Mesenchymal stem cell (in vitro differentiated cells and primary cell): ENCODE data around the gene SLC26A4. TPM values are rescaled to one million over a fixed set of nuclear protein-coding genes. Genes with fewer than 3 reads are reported as not detected.

Experiments
- DNase-seq: peaks from one replicate; pipeline ENCODE4 v3.0.0-alpha.2; 2013
- H2AFZ ChIP-seq: one replicate; pipeline ENCODE4 v1.6.1; 2013; ENCODE audit warnings: low read depth, mild to moderate bottlenecking, control low read depth, inconsistent platforms, low read length, moderate library complexity
- H2AK5ac ChIP-seq: 2 replicates; pipeline ENCODE4 v1.6.1; 2013; ENCODE audit warnings: low read length, moderate library complexity, mild to moderate bottlenecking, inconsistent platforms; ENCODE audit not compliant: severe bottlenecking
- H2BK120ac ChIP-seq: one replicate; pipeline ENCODE4 v1.6.1; 2013; ENCODE audit warnings: low read depth, mild to moderate bottlenecking, inconsistent platforms, low read length, moderate library complexity
- H2BK12ac ChIP-seq, 2 experiments: one replicate each; pipeline ENCODE4 v1.6.1; 2013; ENCODE audit warnings: inconsistent platforms in 2 of 2, low read length in 2 of 2, mild to moderate bottlenecking in 2 of 2, moderate library complexity in 2 of 2, control low read depth in 1 of 2
- H2BK15ac ChIP-seq: one replicate; pipeline ENCODE4 v1.6.1; 2013; ENCODE audit warnings: mild to moderate bottlenecking, low read depth, inconsistent platforms; ENCODE audit not compliant: poor library complexity, severe bottlenecking
- H2BK5ac ChIP-seq: 2 replicates; pipeline ENCODE4 v1.6.1; 2013; ENCODE audit warnings: low read depth, mild to moderate bottlenecking, low read length, control low read depth, inconsistent platforms; ENCODE audit not compliant: poor library complexity, severe bottlenecking
- H3K14ac ChIP-seq, 2 experiments: one replicate each; pipeline ENCODE4 v1.6.1; 2013; ENCODE audit warnings: inconsistent platforms in 2 of 2, low read length in 2 of 2, control low read depth in 1 of 2, mild to moderate bottlenecking in 1 of 2, moderate library complexity in 1 of 2
- H3K18ac ChIP-seq, 2 experiments: one replicate each; pipeline ENCODE4 v1.6.1; 2013; ENCODE audit warnings: inconsistent platforms in 2 of 2, low read length in 2 of 2, control low read depth in 1 of 2, low read depth in 1 of 2, mild to moderate bottlenecking in 1 of 2
- H3K23ac ChIP-seq, 2 experiments: one replicate each; pipeline ENCODE4 v1.6.1; 2013; ENCODE audit warnings: inconsistent platforms in 2 of 2, low read length in 2 of 2, mild to moderate bottlenecking in 2 of 2, moderate library complexity in 2 of 2, control low read depth in 1 of 2
- H3K27ac ChIP-seq: 2 replicates; pipeline ENCODE4 v1.5.1; 2013; ENCODE audit warnings: mild to moderate bottlenecking, moderate library complexity, low read length, control low read depth, inconsistent platforms; ENCODE audit not compliant: poor library complexity, severe bottlenecking
- H3K27me3 ChIP-seq, 2 experiments: 2 replicates each; pipeline versions ENCODE4 v1.6.1 to v1.7.0; 2013; ENCODE audit warnings: low read length in 2 of 2, mild to moderate bottlenecking in 2 of 2, moderate library complexity in 2 of 2, control low read depth in 1 of 2, inconsistent platforms in 1 of 2; ENCODE audit not compliant: control insufficient read depth in 1 of 2, insufficient read depth in 1 of 2
- H3K36me3 ChIP-seq, 2 experiments: 2 replicates each; pipeline versions ENCODE4 v1.6.1 to v1.7.0; 2013; ENCODE audit warnings: low read length in 2 of 2, control low read depth in 1 of 2, inconsistent platforms in 1 of 2, low read depth in 1 of 2, mild to moderate bottlenecking in 1 of 2; ENCODE audit not compliant: insufficient read depth in 2 of 2, control insufficient read depth in 1 of 2
- H3K4ac ChIP-seq, 2 experiments: one replicate each; pipeline ENCODE4 v1.6.1; 2013; ENCODE audit warnings: inconsistent platforms in 2 of 2, low read length in 2 of 2, mild to moderate bottlenecking in 2 of 2, moderate library complexity in 2 of 2, control low read depth in 1 of 2, low read depth in 1 of 2
- H3K4me1 ChIP-seq: 2 replicates; pipeline ENCODE4 v1.6.1; 2013; ENCODE audit warnings: low read depth, low read length, control low read depth; ENCODE audit not compliant: control insufficient read depth, insufficient read depth
- H3K4me2 ChIP-seq: 2 replicates; pipeline ENCODE4 v1.6.1; 2013; ENCODE audit warnings: low read length, mild to moderate bottlenecking, inconsistent platforms; ENCODE audit not compliant: poor library complexity, severe bottlenecking
- H3K4me3 ChIP-seq, 2 experiments: 2 replicates each; pipeline versions ENCODE4 v1.5.1 to v1.7.0; 2013; ENCODE audit warnings: low read length in 2 of 2, mild to moderate bottlenecking in 2 of 2, control low read depth in 1 of 2, low read depth in 1 of 2; ENCODE audit not compliant: insufficient read depth in 1 of 2
- H3K79me1 ChIP-seq: replicated peaks from 2 replicates; pipeline ENCODE4 v1.6.1; 2013; ENCODE audit warnings: mild to moderate bottlenecking, control low read depth, low read length, inconsistent platforms; ENCODE audit not compliant: poor library complexity, severe bottlenecking
- H3K9ac ChIP-seq: 2 replicates; pipeline ENCODE4 v1.7.0; 2013; ENCODE audit warnings: mild to moderate bottlenecking, low read length, moderate library complexity
- H3K9me3 ChIP-seq: 2 replicates; pipeline ENCODE4 v1.7.0; 2013; ENCODE audit warnings: mild to moderate bottlenecking, low read length; ENCODE audit not compliant: control insufficient read depth
- H4K8ac ChIP-seq: one replicate; pipeline ENCODE4 v1.6.1; 2013; ENCODE audit warnings: inconsistent platforms, mild to moderate bottlenecking, low read length, moderate library complexity
- H4K91ac ChIP-seq: one replicate; pipeline ENCODE4 v1.6.1; 2013; ENCODE audit warnings: mild to moderate bottlenecking, low read length, inconsistent platforms
- WGBS: methylation state at CpG from one replicate; pipeline ENCODE4 v1.1.7; 2013; ENCODE audit warnings: mixed read lengths; 5-methylcytosine and 5-hydroxymethylcytosine counted together
- small RNA-seq: library from polyadenylated mRNA; stranded (forward); fragments of <200 nt; extraction: miRNeasy Mini kit (QIAGEN cat#:217004); gene quantifications from one replicate; pipeline ENCODE3, GENCODE V24; 2013; ENCODE audit warnings: low read depth

The SLC26A4 gene

GRCh38 chr7:107767391-107767790 lies 106.8 kb downstream of the SLC26A4 start:
- WGBS = no CpG with 5 or more reads among the region's 2 CpGs
- Histone ChIP-seq H3K36me3 (no peaks in the 10 kb centered on the region), H2AFZ (no peak overlapping the region), H4K91ac (no peak overlapping the region), H2BK5ac (no peak overlapping the region), H3K18ac (no peak overlapping the region), H3K23ac (no peak overlapping the region), H3K4me1 (no peaks in the 10 kb centered on the region), H2BK12ac (no peak overlapping the region), H2BK120ac (no peak overlapping the region), H3K14ac (no peak overlapping the region), H3K9me3 (no peaks in the 10 kb centered on the region), H4K8ac (no peak overlapping the region), H2BK15ac (no peak overlapping the region), H3K27me3 (peaks cover 0 to 8% of the 10 kb centered on the region in 2 experiments), H3K27ac (no peak overlapping the region), H3K4me2 (no peak overlapping the region), H3K9ac (no peak overlapping the region), H3K4ac (no peak overlapping the region), H3K79me1 (no peaks in the 10 kb centered on the region), H2AK5ac (no peak overlapping the region), H3K4me3 (no peak overlapping the region)
- no peak for DNase-seq

Small RNA genes lying within 50 kb of the gene (small RNA-seq; reads per million reads assigned to genes)
- gene BANF1P5 = not detected
